IPS-NIHi7 (cell line): ENCODE measurements around the gene ARHGAP15.

Experiments used
- DNase-seq: peaks from one replicate; pipeline ENCODE4 v3.0.0; 2012; ENCODE audit warnings: mixed read lengths; ENCODE audit errors: extremely low spot score

The ARHGAP15 gene

DNA sequence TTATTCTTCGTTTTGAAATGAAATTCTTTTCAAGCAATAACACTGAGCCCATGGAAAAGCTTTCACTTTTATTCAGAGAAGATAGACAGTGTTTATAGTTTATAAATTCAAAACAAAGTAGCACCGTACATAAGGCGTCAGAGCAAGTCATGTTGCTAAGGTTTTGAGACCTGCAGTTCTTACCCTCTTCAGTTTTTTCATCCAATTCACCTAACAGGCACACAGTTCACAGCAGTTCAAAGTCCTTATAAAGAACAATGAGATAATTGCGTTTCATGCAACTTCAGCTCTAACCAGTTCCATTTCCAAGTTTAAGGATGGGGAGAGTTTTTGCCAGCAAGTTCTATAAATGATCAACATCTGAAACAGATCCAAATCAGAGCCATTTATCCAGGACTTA, 96.7 kb downstream of the ARHGAP15 start:
- DNase-seq = no peak

DNA sequence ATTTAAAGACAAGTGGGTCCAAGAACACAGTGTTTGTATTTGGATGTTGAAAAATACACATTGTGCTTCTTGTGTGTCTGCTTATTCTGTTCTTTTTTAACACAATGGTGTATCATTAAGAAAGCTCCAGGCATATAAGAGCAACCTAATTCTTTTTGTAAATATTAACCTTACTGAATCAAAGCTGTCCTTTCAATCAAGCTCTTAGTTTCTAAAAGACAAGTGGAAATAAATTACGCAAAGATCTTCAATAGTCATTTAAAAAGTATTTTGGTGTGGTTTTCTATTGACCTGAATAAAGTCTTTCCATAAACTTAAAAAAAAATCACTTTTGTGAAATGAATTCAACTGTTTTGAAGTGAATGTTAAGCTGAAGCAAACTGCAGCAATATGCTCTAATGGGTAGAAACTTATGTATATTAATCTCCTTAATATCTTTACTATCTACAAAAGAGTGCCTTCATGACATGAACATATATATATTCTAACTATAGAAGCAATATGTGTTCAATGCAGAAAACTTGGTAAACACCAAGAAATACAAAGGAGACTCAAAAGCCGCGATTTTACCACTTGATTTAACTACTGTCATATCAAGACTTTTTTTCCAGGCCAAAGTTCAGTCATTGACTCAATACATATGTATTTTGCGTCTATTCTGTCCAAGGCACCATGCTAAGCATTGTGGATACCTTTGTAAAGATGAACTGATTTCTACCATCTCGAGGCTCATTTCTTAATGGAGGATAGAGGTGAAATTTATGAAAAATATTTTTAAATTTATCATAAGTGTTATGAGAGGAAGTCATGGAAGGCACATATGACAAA, 97.7 kb downstream of the ARHGAP15 start:
- no peak for DNase-seq

DNA sequence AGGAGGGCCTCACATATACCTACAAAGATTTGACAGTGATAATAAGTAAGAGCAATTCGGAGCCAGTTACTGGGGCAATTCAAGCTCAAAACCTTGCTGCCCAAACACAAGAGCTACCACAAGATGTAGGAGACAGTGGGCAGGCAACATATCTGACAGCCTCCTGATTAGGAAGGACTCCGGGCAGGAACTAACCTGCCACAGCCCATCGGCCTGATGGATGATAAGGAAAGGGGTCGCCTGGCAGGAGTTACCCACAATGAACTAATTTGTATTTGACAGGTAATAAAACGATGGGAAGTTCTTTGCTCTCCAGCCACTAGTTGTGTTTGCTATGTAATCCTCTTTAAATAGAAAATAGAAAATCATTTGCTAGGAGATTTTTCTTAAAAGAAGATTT, 100.2 kb downstream of the ARHGAP15 start:
- DNase-seq = no peak

DNA sequence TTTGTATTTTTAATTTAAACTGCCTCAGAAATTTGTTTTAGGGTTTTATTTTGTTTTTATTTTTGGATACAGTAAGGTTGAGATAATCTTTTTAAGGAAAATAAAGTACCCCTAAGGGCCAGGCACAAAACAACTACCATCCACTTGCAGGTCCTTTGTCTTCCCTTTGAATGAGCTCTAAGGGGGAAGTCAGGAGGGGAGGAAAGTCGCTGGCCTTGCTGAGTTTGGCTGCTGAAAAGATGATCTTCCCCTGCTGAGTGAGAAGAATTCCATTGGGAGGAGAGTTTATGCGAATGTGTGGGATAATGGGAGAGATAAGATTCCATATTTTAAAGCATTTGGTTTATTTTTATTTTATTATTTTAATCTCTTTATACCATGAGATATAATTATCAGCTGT, 100.7 kb downstream of the ARHGAP15 start:
- peak; percentile 48 for DNase-seq

DNA sequence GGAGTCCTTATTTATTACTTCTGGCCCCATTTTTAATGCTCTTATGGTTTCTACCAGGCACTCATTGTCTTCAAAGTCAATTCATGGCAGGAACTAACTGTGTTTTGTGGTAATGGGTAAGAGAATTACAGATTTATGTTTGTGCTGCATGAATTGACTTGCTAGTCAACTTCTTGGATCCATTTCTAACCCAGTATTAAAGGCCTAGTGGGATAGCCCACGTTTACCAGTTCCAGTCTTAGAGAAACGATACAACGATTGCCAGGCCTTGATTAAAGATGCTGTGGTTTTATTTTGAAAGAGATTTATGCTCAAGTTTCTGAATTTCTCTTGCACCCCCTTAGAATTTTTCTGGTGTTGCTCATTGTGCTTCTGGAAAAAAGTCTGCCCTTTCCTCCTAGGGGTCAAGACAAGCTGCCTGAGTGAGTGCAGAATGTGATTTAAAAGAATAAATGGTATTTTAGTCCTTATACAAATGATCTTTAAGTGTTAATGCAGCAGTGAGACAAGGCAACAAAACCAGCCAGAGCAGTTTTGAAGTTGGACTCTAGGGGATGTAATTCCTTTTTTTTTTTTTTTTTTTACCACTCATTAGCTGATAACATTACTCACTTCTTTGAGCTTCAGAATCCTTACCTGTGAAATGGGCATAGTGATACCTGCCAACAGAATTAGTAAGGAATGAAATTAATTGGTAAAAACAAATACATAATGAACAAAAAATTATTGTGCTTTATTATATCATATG, 101.5 kb downstream of the ARHGAP15 start:
- no peak for DNase-seq

DNA sequence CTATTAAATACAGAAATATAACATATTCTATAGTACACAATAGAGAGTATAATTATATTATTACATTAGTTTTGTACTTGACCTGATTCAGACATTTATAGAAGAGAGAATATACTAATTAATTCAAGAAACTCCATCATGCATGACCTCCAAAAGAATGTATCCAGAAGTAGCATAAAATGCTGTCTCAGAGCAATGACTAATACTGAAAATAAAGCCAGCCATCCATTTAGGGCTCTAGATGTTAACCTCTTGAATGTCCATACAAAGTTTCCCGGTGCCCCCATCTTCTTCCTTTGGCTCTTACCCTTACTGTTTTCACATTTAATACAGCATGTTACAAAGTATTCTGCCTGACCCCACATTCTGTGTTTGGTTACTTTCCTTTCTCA, 102.0 kb downstream of the ARHGAP15 start:
- no peak for DNase-seq

DNA sequence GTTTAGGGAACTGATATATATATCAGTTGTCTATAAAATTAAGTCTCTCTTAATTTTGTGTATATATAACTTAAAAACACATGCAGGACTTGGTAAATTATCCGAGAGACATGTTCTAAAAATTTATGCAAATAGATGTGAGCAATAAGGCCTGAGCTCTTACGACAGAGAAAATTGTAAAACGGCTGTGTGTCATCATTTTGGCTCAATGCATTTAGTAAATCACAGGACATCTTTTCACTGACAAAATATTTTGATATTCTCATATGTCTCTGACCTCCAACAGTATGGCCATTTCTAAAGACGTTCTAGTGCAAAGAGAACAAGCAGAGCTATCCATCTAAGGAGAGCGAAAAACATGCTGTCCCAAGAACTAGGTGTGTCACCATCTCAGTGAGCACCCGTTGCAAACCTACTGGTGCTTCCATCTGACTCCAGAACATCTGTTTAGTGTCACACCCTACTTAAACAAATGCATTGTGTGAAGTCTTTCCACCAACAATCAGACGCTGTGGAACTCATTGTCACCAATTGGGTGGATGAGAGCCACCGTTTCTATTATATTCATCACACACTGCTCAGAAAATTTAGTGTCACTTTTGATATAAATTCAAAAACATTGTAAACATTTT, 108.0 kb downstream of the ARHGAP15 start:
- no peak for DNase-seq

DNA sequence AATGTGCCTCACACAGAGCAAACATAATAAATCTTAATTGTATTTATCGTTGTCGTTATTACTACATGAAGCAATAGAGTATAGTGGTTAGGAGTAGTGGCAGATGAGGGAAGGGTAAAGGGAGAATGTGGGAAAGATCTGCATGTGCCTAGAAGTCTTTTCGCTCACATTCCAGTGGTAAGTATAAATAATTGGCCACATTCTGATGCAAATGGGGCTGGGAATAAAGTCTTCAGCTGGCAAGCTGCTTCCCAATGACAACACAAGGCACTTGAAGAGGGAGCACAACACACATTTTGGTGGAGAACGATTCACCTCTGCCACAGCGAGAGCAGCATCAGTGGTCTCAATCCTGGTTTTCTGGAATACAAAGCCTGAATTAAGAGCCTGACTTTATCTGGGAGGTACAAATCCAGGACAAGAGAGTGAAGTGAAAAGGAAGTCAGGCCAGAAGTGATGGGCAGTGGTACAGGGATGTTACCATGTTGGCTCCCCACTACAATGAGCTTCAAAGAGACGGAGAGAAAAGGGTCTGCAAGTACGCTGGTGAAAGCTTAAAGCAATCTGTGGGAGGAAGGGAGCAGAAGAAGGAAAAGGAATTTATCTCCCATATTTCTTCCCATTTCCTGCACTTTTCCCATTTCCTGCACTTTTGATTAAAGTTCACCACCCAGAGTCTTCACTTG, 112.3 kb downstream of the ARHGAP15 start:
- DNase-seq = peak; percentile 33

DNA sequence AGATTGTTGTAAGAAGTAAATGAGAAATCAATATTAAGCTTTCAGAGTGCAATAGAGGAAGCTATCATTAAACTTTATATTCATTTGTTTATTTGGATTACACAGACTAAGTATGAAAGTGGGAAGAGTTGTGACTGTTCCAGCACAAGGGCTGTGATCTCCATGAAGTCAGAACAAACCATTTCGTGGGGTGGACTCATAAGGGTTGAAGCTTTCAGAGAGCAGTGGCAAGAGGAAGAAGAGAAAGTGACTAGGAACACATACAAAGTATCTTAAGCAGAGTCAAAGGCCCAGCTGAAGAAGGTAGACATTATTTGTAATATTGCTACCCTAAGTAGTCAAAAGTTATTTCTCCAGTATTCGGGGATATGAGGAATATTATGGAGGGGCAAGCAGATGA, 117.0 kb downstream of the ARHGAP15 start:
- DNase-seq = no peak

DNA sequence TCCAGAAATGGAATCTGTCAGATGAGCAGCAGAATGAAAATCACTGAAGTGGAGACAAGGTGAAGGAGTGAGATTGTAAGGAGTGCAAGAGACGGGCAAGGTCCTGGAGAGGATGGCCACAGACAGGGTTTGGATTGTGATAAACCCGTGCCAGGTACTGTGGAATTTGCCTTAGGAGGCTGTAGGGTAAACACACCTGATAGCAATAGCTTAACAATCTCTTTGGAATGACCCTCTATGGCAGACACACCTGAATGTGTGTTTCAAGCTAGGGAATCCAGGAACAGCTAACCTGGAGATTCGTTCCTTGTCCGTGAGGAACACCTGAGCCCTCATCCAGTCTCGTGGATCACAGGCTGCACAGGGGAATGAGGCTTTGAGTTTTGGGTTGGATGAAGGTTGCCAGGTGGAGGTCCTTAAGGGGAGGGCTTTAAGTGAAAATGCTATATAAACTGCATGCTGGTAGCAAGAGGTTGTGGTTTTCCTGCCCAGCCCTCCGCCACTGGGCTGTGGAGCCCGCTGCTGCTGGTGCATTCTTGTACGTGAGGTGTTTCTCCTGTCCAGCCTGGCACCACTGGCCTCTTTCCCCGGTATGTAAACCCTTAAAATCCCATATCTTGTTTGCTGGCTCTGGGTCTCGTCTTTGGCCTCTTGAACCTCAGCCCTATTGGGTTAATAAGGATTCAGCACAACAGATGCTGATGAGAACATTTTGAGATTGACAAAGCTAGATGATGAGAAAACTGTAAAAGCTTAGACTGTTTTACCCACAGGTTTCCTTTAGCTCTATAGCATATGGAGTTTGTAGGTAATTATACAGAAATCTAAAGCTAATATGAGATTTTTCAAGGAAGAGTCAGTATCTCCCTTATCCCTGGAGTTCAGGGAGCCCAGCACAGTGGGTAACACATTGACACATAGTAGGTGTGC, 117.9 kb downstream of the ARHGAP15 start:
- DNase-seq = no peak

DNA sequence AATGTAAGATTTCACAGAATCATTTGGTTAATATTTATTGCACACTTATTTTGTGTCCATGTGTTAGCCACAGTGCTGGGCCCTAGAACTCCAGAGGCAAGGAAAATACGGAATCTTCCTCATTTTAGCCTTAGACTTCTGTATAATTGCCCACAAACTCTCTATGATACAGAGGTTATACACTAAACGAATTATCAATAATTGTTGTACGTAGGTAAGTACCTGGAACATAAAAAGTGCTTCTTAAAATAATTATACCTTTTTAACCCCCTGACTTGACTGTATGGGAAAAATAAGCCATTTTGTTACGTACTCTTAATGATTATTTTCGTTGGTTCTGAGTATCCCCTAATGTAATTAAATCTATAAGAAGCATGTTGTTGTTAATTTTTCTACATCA, 119.4 kb downstream of the ARHGAP15 start:
- no peak for DNase-seq

DNA sequence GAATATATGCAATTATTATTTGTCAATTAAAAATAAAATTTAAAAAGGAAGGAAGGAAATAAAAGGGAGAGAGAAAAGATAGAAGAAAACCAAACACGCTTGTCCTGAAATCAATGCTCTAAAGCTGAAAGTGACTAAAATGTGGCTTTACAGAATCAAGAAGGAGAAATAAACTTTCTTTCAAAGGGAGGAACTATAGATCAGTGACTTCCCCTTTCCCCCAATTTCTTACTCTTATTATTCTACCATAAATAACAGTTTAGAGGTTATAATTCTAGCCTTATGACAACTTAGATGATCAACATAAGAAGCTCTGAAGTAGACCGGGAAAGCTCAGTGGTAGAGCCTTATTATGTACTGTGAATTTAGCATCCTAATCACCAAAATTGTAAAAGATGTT, 122.5 kb downstream of the ARHGAP15 start:
- no peak for DNase-seq

DNA sequence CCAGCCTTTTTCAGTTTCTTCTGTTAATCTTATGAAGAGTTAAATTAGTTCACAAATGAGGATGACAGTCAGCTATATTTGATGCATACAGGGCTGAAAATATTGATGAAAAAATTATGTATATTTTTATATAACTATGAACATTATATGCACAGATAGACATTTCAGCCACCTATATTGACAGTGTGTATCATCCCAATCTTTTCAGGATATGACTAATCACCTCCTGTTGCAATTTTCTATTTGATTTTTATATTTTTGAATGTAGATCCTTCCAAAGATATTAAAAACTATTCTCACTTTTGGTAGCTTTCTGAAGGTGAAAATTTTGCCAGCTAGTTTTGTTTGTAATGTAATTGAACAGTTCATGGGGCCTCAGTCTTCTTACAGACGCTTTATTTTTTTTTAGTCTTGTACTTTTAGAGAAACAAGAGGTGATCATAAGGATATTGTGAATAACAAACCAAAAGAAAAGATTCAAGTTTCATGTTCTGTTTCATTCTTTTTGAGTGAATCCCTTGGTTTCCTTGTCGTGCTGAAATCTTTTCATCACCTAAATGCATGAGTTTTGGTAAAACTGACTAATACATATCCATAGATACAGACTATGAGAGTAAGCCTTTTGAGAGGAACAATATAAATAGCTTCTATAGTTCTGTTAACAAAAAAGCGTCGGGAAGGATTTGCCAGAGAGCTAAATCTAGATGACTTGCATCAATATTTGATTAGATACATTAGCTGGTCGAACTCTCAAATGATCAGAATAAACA, 123.1 kb downstream of the ARHGAP15 start:
- no peak for DNase-seq

DNA sequence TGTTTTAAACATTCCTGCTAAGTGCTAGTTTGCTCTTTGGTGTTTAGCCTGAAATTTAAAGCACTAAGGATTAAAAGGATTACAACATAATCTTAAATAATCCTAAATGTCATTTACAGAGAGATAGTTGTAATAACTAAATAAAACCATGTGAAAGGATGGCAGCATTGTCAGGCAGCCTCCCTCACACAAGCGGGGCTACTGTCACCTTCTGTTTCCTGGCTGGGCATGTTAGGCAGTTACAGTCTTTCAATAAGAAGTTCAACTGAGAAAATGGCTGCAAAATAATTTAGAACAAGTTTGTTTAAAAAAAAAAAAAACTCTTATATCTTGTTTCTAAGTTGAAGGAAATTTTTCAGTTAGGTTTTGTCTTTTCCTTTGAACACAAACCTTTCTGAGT, 124.9 kb downstream of the ARHGAP15 start:
- no peak for DNase-seq

DNA sequence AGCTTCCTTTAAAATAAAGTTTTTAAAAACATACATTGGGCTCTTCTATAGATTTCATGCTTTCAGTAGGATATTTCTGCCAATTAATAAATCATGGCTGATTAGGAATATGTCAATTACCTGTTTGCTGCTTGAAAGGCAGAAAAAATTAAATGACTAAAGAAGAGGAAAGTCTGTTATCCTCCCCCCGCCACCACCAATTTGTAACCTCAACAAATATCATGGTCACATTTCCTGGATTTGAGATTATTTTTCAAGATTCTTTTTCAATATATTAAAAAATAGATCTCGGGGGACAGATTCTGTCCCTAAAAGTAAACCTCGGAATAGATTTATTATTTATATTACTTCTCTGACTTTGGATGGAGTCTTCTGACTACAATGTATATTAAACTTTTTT, 125.9 kb downstream of the ARHGAP15 start:
- no peak for DNase-seq

DNA sequence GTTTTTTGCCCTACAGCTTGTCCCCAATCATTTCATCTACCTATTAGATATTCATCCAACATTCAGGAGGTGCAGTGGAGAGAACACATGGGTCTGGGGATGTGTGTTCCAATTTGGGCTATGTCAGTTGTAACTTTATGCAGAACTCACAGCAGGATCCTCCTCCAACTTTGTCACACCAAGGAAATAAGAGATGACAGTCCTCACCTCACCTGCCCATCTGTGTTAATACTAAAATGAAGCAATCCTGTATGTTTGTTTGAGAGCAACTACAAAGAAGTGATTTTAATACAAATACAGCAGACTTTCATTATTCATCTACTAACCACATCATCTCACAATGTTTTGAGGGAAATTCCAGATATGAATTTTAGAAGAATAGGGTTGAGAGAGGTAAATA, 126.7 kb downstream of the ARHGAP15 start:
- DNase-seq = no peak

DNA sequence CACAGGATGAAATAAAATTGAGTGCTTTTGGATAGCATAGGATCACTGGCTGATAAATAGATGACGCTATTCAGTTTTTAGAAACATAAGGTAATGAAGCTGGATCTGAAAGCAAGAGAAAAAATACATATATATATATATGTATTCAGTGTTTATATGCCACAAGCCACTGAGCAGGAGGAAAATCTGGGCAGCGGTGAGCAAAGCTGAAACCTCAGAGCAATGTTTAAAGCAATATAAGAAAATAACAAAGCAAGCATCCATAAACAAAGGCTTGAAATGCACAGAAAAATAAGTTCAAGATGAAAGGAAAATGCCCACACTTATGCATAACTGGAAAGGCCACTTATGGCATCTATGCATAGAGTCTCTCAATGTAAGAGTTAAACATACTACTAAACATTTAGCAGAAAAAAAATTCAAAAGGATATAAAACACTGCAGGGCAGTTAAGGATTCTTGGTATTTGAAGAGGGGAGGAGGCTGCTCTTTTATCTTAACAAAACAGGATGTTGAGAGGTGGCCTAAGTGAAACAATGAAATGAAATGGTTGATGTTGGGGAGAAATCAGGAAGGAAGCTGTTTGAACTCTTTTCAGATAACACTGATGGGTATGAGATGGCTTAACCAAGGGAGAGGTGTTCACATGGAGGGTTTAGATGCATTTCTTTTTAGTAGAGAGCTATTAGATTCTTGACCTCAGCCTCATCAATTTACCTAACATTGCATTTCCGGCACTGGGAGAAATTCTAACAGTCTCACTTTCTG, 129.1 kb downstream of the ARHGAP15 start:
- peak; percentile 11 for DNase-seq

DNA sequence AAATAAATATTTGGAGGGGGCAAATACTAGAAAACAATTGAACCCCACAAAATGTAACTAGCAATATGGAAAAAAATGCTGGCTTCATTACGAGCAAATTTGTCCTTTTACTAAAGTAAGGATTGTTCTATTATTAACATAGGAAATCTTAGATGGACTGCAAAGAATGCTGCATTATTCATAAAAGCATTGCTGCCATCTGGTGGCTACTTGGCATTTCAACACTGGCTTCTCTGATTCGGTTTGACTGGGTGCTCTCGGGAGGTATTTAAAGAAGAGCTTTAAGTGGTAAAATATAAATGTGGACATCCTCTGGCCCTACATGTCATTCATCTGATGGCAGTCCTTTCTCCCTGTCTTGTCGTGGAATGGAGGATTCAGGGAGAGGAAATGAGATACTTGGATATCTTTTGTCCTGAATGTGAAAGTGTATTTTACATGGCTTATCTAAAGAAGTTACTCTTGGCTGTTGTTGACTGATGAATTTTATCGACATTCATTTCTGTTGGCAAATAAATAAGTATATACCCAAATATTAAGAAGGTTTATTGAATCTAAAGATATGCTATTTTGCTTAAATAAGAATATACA, 130.2 kb downstream of the ARHGAP15 start:
- DNase-seq = peak; percentile 30

DNA sequence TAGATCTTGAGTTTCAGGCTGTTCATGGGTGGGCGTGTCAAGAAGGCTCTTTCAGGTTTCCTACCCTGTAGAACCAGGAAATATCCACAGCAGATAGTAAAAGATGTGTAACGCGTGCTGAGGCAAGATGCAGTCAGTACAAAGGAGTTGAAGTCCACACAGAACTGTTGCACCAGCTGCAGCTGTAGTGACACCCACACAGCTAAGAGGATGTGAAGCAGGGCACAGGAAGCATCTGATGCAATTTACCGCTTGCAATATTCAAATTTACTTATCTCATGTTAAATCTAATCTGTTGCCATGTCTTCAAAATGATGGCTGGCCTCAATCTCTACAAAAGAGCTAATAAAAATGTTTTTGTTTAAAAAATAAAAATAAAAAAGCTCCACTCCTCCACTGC, 132.8 kb downstream of the ARHGAP15 start:
- DNase-seq = no peak
